Astrocyte (in vitro differentiated cells and primary cell): ENCODE data around the gene TRPV5. TPM values are rescaled to one million over a fixed set of nuclear protein-coding genes. Genes with fewer than 3 reads are reported as not detected.

Experiments
- DNase-seq: peaks from one replicate; pipeline ENCODE4 v3.0.0-alpha.2; 2010; ENCODE audit warnings: low read depth
- FAIRE-seq: peaks from 2 replicates; lab custom pipeline; 2011; peaks lifted over from hg19 to GRCh38; lab: Jason Lieb, UNC
- H2AFZ ChIP-seq: 2 replicates; pipeline ENCODE4 v1.6.0; 2012; ENCODE audit warnings: low read depth, low read length, inconsistent platforms
- H3K27ac ChIP-seq: 2 replicates; pipeline ENCODE4 v1.5.1; 2011; ENCODE audit warnings: low read depth, low read length, inconsistent platforms
- H3K27me3 ChIP-seq: 2 replicates; pipeline ENCODE4 v1.6.0; 2011; ENCODE audit warnings: low read length, inconsistent platforms; ENCODE audit not compliant: insufficient read depth
- H3K36me3 ChIP-seq: 2 replicates; pipeline ENCODE4 v1.5.1; 2011; ENCODE audit warnings: low read length, inconsistent platforms; ENCODE audit not compliant: insufficient read depth
- H3K4me1 ChIP-seq: 2 replicates; pipeline ENCODE4 v1.5.1; 2011; ENCODE audit warnings: low read length, inconsistent platforms; ENCODE audit not compliant: insufficient read depth
- H3K4me2 ChIP-seq: 2 replicates; pipeline ENCODE4 v1.6.0; 2012; ENCODE audit warnings: low read length, inconsistent platforms
- H3K4me3 ChIP-seq: 2 replicates; pipeline ENCODE4 v1.5.1; 2011; ENCODE audit warnings: low read depth, mild to moderate bottlenecking, low read length, inconsistent platforms; ENCODE audit not compliant: insufficient read depth
- H3K79me2 ChIP-seq: 2 replicates; pipeline ENCODE4 v1.6.0; 2012; ENCODE audit warnings: mild to moderate bottlenecking, low read length, inconsistent platforms; ENCODE audit not compliant: insufficient read depth
- H3K9ac ChIP-seq: 2 replicates; pipeline ENCODE4 v1.6.0; 2012; ENCODE audit warnings: mild to moderate bottlenecking, low read length, inconsistent platforms
- H3K9me3 ChIP-seq: 2 replicates; pipeline ENCODE4 v1.5.1; 2012; ENCODE audit warnings: low read depth, mild to moderate bottlenecking, low read length, inconsistent platforms; ENCODE audit not compliant: insufficient read depth
- H4K20me1 ChIP-seq: 2 replicates; pipeline ENCODE4 v1.6.0; 2012; ENCODE audit warnings: low read length, inconsistent platforms; ENCODE audit not compliant: insufficient read depth
- H3K27ac Mint-ChIP-seq: one replicate; pipeline ENCODE4 v1.8.0; 2021; ENCODE audit warnings: mild to moderate bottlenecking, mixed read lengths; ENCODE audit not compliant: unreplicated experiment
- H3K27me3 Mint-ChIP-seq: one replicate; pipeline ENCODE4 v1.8.0; 2021; ENCODE audit warnings: low read depth, mixed read lengths; ENCODE audit not compliant: unreplicated experiment
- H3K36me3 Mint-ChIP-seq: one replicate; pipeline ENCODE4 v1.8.0; 2021; ENCODE audit warnings: low read depth, mixed read lengths; ENCODE audit not compliant: unreplicated experiment
- H3K4me1 Mint-ChIP-seq: one replicate; pipeline ENCODE4 v1.8.0; 2021; ENCODE audit warnings: low read depth, mixed read lengths; ENCODE audit not compliant: unreplicated experiment
- H3K4me3 Mint-ChIP-seq: one replicate; pipeline ENCODE4 v1.8.0; 2021; ENCODE audit warnings: mild to moderate bottlenecking, moderate library complexity, mixed read lengths; ENCODE audit not compliant: unreplicated experiment
- H3K9me3 Mint-ChIP-seq: one replicate; pipeline ENCODE4 v1.8.0; 2021; ENCODE audit warnings: mild to moderate bottlenecking, mixed read lengths; ENCODE audit not compliant: unreplicated experiment
- CTCF ChIP-seq: IDR thresholded peaks from 2 replicates; pipeline ENCODE4 v1.5.1; 2011; ENCODE audit warnings: low read depth, mild to moderate bottlenecking, inconsistent platforms, low read length, moderate library complexity; ENCODE audit not compliant: insufficient read depth
- EZH2 ChIP-seq: IDR thresholded peaks from 2 replicates; pipeline ENCODE4 v1.6.1; 2012; ENCODE audit warnings: mild to moderate bottlenecking, low read length, inconsistent platforms; ENCODE audit not compliant: insufficient read depth
- total RNA-seq: library from RNA; stranded (reverse); gene quantifications from 2 replicates; pipeline ENCODE4 v1.2.1, GENCODE V29; 2021

The TRPV5 gene
- total RNA-seq, 1 donor from 2014 or later = not detected

- Mint-ChIP-seq H3K4me1 (peaks cover 13% of the 10 kb centered on the region), H3K27ac (no peak overlapping the region), H3K36me3 (peaks cover 2% of the 10 kb centered on the region), H3K9me3 (peaks cover 18% of the 10 kb centered on the region), H3K27me3 (peaks cover 19% of the 10 kb centered on the region), H3K4me3 (no peak overlapping the region)
- Histone ChIP-seq H3K4me2 (no peak overlapping the region), H3K9me3 (peaks cover 7% of the 10 kb centered on the region), H3K4me1 (no peaks in the 10 kb centered on the region), H3K4me3 (no peak overlapping the region), H3K27me3 (no peaks in the 10 kb centered on the region), H4K20me1 (no peaks in the 10 kb centered on the region), H3K79me2 (no peaks in the 10 kb centered on the region), H3K36me3 (no peaks in the 10 kb centered on the region), H3K9ac (no peak overlapping the region), H2AFZ (no peak overlapping the region), H3K27ac (no peak overlapping the region)
- no peak for DNase-seq
- no peak for TF ChIP-seq EZH2
- no peak for TF ChIP-seq CTCF
- no peak for FAIRE-seq
Observed at GRCh38 chr7:142957723-142958122, 24.2 kb upstream of the TRPV5 start.

GRCh38 chr7:142956951-142957623 lies 23.5 kb upstream of the TRPV5 start:
- peaks cover 13% of the 10 kb centered on the region for H3K4me1 Mint-ChIP-seq
- peaks cover 24% of the 10 kb centered on the region for H3K27me3 Mint-ChIP-seq
- Histone ChIP-seq H3K27ac (no peak overlapping the region), H3K9ac (no peak overlapping the region), H3K27me3 (no peaks in the 10 kb centered on the region), H3K4me3 (no peak overlapping the region), H3K4me1 (no peaks in the 10 kb centered on the region), H3K9me3 (peaks cover 7% of the 10 kb centered on the region), H3K36me3 (no peaks in the 10 kb centered on the region), H3K4me2 (no peak overlapping the region), H4K20me1 (no peaks in the 10 kb centered on the region), H3K79me2 (no peaks in the 10 kb centered on the region), H2AFZ (no peak overlapping the region)
- FAIRE-seq (no peak), DNase-seq (peak; percentile 18)
- peaks cover 2% of the 10 kb centered on the region for H3K36me3 Mint-ChIP-seq
- TF ChIP-seq CTCF (no peak), EZH2 (no peak)
- no peak overlapping the region for H3K4me3 Mint-ChIP-seq
- peak overlapping the region; percentile 43 for H3K27ac Mint-ChIP-seq
- peaks cover 18% of the 10 kb centered on the region for H3K9me3 Mint-ChIP-seq

- H3K4me2 ChIP-seq = no peak overlapping the region
- no peak overlapping the region for H3K4me3 ChIP-seq
- Mint-ChIP-seq H3K36me3 (peaks cover 2% of the 10 kb centered on the region), H3K4me1 (peaks cover 13% of the 10 kb centered on the region), H3K27ac (no peak overlapping the region), H3K27me3 (peaks cover 27% of the 10 kb centered on the region), H3K9me3 (peaks cover 18% of the 10 kb centered on the region), H3K4me3 (no peak overlapping the region)
- H4K20me1 ChIP-seq = no peaks in the 10 kb centered on the region
- no peaks in the 10 kb centered on the region for H3K36me3 ChIP-seq
- H3K9ac ChIP-seq = no peak overlapping the region
- TF ChIP-seq CTCF (no peak), EZH2 (no peak)
- no peak for FAIRE-seq
- H3K79me2 ChIP-seq = no peaks in the 10 kb centered on the region
- no peak overlapping the region for H2AFZ ChIP-seq
- H3K9me3 ChIP-seq = peaks cover 7% of the 10 kb centered on the region
- no peaks in the 10 kb centered on the region for H3K27me3 ChIP-seq
- no peaks in the 10 kb centered on the region for H3K4me1 ChIP-seq
- H3K27ac ChIP-seq = no peak overlapping the region
- DNase-seq = no peak
Observed at GRCh38 chr7:142954680-142955268, 21.2 kb upstream of the TRPV5 start.
